ENCODE measurements around the gene PAX8. TPM values are rescaled to one million over a fixed set of nuclear protein-coding genes. Genes with fewer than 3 reads are reported as not detected.

Gene PAX8
- total RNA-seq, 1 experiment from 2014 or later: 7.5 TPM

- H3K4me1 ChIP-seq: peaks cover 46% of the 10 kb centered on the region
- peaks cover 26% of the 10 kb centered on the region for H3K4me1 Mint-ChIP-seq (ENCODE audit: low read depth, unreplicated experiment)
Observed at GRCh38 chr2:113224647-113225236, 54.0 kb downstream of the PAX8 start.

DNA sequence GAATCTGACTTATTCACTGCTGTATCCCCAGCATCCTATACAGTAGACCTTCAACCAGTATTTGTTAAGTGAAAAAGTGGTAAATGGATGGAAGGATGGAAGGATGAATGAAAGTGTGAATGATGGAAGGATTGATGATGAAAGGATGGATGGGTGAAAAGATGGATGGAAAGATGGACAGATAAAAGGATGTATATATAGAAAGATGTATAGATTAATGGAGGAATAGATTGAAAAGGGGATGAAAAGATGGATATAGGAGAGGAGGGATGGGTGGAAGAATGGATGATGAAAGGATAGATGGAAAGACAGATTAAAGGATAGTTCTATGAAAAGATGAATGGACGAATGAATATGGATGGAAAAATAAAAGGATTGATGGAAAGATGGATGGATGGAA lies 54.9 kb downstream of the PAX8 start:
- peaks cover 19% of the 10 kb centered on the region for H3K4me1 Mint-ChIP-seq (ENCODE audit: low read depth, unreplicated experiment)
- intact Hi-C loops (cut with micrococcal nuclease; ENCODE audit: unreplicated experiment): no loop called here
- Histone ChIP-seq H3K4me3 (ENCODE audit: low read depth, low read length) (no peak overlapping the region), H3K4me1 (peaks cover 46% of the 10 kb centered on the region), H3K27me3 (replicated peaks; ENCODE audit: control insufficient read depth, insufficient read depth, low read length) (no peaks in the 10 kb centered on the region), H3K36me3 (ENCODE audit: control insufficient read depth, insufficient read depth, low read length) (no peaks in the 10 kb centered on the region), H3K9me3 (no peaks in the 10 kb centered on the region)
- no peaks in the 10 kb centered on the region for H3K27me3 Mint-ChIP-seq (ENCODE audit: insufficient read depth, unreplicated experiment)
- no TSS peak for BruUV-seq (replicated peaks)
- H3K27ac Mint-ChIP-seq (ENCODE audit: unreplicated experiment): no peak overlapping the region
- ChIA-PET POLR2A (no interaction called here), CTCF (no interaction called here)
- no peaks in the 10 kb centered on the region for H3K36me3 Mint-ChIP-seq (ENCODE audit: insufficient read depth, unreplicated experiment)
- no peak for TF ChIP-seq CTCF (IDR thresholded peaks at IDR 0.05; ENCODE audit: insufficient read depth in 1 of 2, low read depth in 1 of 2, low read length in 1 of 2, severe bottlenecking in 1 of 2, unreplicated experiment in 1 of 2)
- H3K9me3 Mint-ChIP-seq (ENCODE audit: unreplicated experiment): no peaks in the 10 kb centered on the region
- DNase-seq: no peak
- H3K4me3 Mint-ChIP-seq (ENCODE audit: unreplicated experiment): no peak overlapping the region

More at GRCh38 chr2:113224647-113225236, 54.0 kb downstream of the PAX8 start:
- no peak for TF ChIP-seq CTCF (IDR thresholded peaks at IDR 0.05; ENCODE audit: insufficient read depth in 1 of 2, low read depth in 1 of 2, low read length in 1 of 2, severe bottlenecking in 1 of 2, unreplicated experiment in 1 of 2)
- no peak for DNase-seq
- ChIA-PET CTCF (interaction anchor here (0.9 kb wide), 2 partner anchors 21 to 26 kb away, joined by 3 to 6 read pairs; no protein-coding TSS in a partner anchor), POLR2A (no interaction called here)
- Histone ChIP-seq H3K4me3 (ENCODE audit: low read depth, low read length) (no peak overlapping the region), H3K9me3 (no peaks in the 10 kb centered on the region), H3K27me3 (replicated peaks; ENCODE audit: control insufficient read depth, insufficient read depth, low read length) (no peaks in the 10 kb centered on the region), H3K36me3 (ENCODE audit: control insufficient read depth, insufficient read depth, low read length) (no peaks in the 10 kb centered on the region)
- H3K27me3 Mint-ChIP-seq (ENCODE audit: insufficient read depth, unreplicated experiment): no peaks in the 10 kb centered on the region
- H3K27ac Mint-ChIP-seq (ENCODE audit: unreplicated experiment): no peak overlapping the region
- H3K4me3 Mint-ChIP-seq (ENCODE audit: unreplicated experiment): no peak overlapping the region
- no TSS peak for BruUV-seq (replicated peaks)
- H3K36me3 Mint-ChIP-seq (ENCODE audit: insufficient read depth, unreplicated experiment): no peaks in the 10 kb centered on the region
- intact Hi-C loops (cut with micrococcal nuclease; ENCODE audit: unreplicated experiment): no loop called here
- H3K9me3 Mint-ChIP-seq (ENCODE audit: unreplicated experiment): no peaks in the 10 kb centered on the region

GRCh38 chr2:113221846-113222245 lies 56.9 kb downstream of the PAX8 start:
- peaks cover 21% of the 10 kb centered on the region for H3K4me1 Mint-ChIP-seq (ENCODE audit: low read depth, unreplicated experiment)
- ChIA-PET CTCF (no interaction called here), POLR2A (interaction anchor here (2.4 kb wide), 1 partner anchor 14 kb away, joined by 12 read pairs; no protein-coding TSS in a partner anchor)
- no peak for DNase-seq
- no peaks in the 10 kb centered on the region for H3K27me3 Mint-ChIP-seq (ENCODE audit: insufficient read depth, unreplicated experiment)
- no peak for TF ChIP-seq CTCF (IDR thresholded peaks at IDR 0.05; ENCODE audit: insufficient read depth in 1 of 2, low read depth in 1 of 2, low read length in 1 of 2, severe bottlenecking in 1 of 2, unreplicated experiment in 1 of 2)
- no peak overlapping the region for H3K4me3 ChIP-seq (ENCODE audit: low read depth, low read length)
- peaks cover 6% of the 10 kb centered on the region for H3K36me3 Mint-ChIP-seq (ENCODE audit: insufficient read depth, unreplicated experiment)
- intact Hi-C loops (cut with micrococcal nuclease; ENCODE audit: unreplicated experiment): no loop called here
- peaks cover 48% of the 10 kb centered on the region for H3K4me1 ChIP-seq
- no TSS peak for BruUV-seq (replicated peaks)
- no peak overlapping the region for H3K27ac Mint-ChIP-seq (ENCODE audit: unreplicated experiment)
- H3K36me3 ChIP-seq (ENCODE audit: control insufficient read depth, insufficient read depth, low read length): no peaks in the 10 kb centered on the region
- H3K9me3 ChIP-seq: no peaks in the 10 kb centered on the region
- no peak overlapping the region for H3K4me3 Mint-ChIP-seq (ENCODE audit: unreplicated experiment)
- no peaks in the 10 kb centered on the region for H3K27me3 ChIP-seq (replicated peaks; ENCODE audit: control insufficient read depth, insufficient read depth, low read length)
- H3K9me3 Mint-ChIP-seq (ENCODE audit: unreplicated experiment): no peaks in the 10 kb centered on the region

Measured in Caco-2 (cell line).